ENCODE data around the gene CXCL3.

The CXCL3 gene

DNA sequence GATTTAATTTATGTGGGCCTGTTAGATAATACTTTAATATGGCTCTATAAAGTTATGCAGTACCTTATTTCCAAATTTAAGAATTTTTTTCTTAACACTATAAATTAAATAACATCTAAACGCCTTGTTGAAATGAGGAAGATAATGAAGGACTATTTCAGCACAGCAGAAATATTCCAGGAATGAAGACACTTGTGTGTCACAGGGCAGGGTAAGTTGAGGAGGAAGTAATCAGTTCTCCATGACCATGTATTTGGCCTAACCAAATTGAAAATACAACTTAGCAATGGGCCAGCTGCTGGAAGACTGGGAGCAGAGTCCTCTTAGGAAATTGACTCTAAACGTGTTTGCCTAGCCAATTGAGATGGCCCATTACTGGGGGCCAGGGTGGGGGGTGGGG, 16.9 kb downstream of the CXCL3 start:
- Histone ChIP-seq H3K4me1 (no peaks in the 10 kb centered on the region), H3K27me3 (no peaks in the 10 kb centered on the region), H3K36me3 (no peaks in the 10 kb centered on the region), H3K4me3 (no peak overlapping the region), H3K27ac (no peak overlapping the region), H3K9me3 (no peaks in the 10 kb centered on the region)
- intact Hi-C loops (cut with DNase I; ENCODE audit: low total_unique reads) = no loop called here
- TF ChIP-seq, protein P1, sequence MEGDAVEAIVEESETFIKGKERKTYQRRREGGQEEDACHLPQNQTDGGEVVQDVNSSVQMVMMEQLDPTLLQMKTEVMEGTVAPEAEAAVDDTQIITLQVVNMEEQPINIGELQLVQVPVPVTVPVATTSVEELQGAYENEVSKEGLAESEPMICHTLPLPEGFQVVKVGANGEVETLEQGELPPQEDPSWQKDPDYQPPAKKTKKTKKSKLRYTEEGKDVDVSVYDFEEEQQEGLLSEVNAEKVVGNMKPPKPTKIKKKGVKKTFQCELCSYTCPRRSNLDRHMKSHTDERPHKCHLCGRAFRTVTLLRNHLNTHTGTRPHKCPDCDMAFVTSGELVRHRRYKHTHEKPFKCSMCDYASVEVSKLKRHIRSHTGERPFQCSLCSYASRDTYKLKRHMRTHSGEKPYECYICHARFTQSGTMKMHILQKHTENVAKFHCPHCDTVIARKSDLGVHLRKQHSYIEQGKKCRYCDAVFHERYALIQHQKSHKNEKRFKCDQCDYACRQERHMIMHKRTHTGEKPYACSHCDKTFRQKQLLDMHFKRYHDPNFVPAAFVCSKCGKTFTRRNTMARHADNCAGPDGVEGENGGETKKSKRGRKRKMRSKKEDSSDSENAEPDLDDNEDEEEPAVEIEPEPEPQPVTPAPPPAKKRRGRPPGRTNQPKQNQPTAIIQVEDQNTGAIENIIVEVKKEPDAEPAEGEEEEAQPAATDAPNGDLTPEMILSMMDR (IDR thresholded peaks at IDR 0.05) = no peak
- DNase-seq = no peak

DNA sequence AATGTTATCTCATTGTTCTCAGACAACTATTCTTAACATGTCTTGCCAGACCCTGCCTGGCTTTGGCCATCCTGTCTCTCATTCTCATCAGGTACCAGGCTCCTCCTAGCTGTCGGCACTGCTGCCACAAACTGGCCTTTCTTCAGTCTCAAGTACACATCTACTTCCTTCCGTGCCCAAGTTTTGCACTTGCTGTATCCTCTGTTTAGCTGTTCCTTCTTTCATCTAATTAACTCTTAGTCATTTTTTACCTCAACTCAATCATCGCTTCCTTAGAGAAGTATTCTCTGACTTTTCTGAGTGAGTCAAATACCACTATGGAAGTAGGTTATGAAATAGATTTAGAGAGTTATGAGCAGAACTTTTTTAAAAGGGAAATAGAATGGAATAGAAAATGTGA, 19.7 kb downstream of the CXCL3 start:
- H3K36me3 ChIP-seq = no peaks in the 10 kb centered on the region
- no peaks in the 10 kb centered on the region for H3K9me3 ChIP-seq
- H3K4me3 ChIP-seq = no peak overlapping the region
- no peaks in the 10 kb centered on the region for H3K4me1 ChIP-seq
- no peak for DNase-seq
- TF ChIP-seq, protein P1 (IDR thresholded peaks at IDR 0.05) = no peak
- no peaks in the 10 kb centered on the region for H3K27me3 ChIP-seq
- no peak overlapping the region for H3K27ac ChIP-seq
- intact Hi-C loops (cut with DNase I; ENCODE audit: low total_unique reads) = no loop called here

DNA sequence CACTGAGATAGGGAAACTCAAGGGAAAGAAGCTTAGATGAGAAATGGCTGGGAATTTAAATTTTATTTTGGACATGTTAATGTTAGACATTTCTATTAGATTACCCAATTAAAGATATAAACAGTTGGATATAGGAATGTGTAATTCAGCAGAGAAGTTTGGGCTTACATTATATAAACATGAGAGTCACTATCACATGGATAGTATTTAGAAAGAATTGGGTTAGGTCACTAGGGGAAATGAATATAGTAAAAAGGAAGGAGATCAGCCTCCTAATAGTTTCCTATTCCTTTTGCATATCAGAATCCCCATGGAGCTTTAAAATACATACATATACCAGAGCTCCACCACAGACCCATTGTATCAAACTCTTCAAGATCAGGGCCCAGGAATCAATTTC, 20.4 kb downstream of the CXCL3 start:
- intact Hi-C loops (cut with DNase I; ENCODE audit: low total_unique reads) = no loop called here
- Histone ChIP-seq H3K4me1 (no peaks in the 10 kb centered on the region), H3K27ac (no peak overlapping the region)

DNA sequence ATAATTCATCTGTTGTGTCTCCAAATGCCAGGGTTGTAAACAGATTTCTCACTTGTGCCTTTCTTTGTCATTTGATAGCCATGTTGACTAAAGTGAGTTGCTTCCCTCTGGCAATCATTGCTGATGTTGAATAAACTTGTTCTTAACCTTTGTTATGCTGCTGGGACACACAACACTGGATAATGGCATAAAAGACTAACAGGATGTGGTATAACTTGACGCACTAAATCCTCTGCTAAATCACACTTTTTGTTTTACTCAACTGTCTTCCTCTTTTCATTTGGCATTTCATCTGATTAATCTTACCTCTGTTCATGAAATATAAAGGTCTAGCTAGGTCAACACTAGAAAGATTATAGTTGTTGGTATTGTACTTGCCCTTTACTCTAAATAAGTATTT, 22.4 kb downstream of the CXCL3 start:
- Histone ChIP-seq H3K36me3 (no peaks in the 10 kb centered on the region), H3K9me3 (no peaks in the 10 kb centered on the region), H3K4me1 (no peaks in the 10 kb centered on the region), H3K27me3 (no peaks in the 10 kb centered on the region), H3K4me3 (no peak overlapping the region), H3K27ac (no peak overlapping the region)
- intact Hi-C loops (cut with DNase I; ENCODE audit: low total_unique reads) = no loop called here
- DNase-seq = no peak
- TF ChIP-seq, protein P1 (IDR thresholded peaks at IDR 0.05) = no peak

More for the DNA sequence above, 20.4 kb downstream of the CXCL3 start:
- Histone ChIP-seq H3K9me3 (no peaks in the 10 kb centered on the region), H3K4me3 (no peak overlapping the region), H3K27me3 (no peaks in the 10 kb centered on the region), H3K36me3 (no peaks in the 10 kb centered on the region)
- DNase-seq = no peak
- TF ChIP-seq, protein P1 (IDR thresholded peaks at IDR 0.05) = no peak

DNA sequence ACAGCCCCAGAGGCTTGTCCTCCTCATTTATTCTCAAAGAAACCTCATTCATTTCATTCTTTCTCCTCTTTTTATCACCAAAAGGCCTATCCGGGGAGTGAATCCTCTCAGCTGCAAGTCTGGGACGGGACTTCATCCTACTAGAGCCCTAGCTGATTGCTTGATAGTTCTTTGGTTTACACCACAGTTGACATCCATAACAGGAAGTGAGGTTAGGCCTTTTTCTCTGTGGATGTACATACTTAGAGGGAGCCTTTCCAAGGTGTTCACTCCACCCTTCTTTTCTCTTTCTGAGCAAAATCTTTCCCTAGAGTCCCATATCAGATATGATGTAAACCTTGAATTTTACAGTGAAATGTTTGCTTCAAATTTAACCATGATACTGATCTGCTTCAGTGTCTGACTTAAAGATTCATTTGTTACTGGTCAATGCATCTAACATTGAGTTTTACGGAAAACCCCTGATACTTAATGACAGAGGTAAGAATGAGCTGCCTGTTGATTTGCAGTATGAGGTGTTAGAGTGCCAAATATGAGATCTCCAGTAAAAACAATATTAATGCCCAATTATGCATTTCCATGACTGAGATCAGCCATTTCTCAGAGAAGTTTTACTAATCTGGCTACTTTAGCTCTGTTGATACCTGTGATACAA, 23.2 kb downstream of the CXCL3 start:
- no peak overlapping the region for H3K27ac ChIP-seq
- no peaks in the 10 kb centered on the region for H3K4me1 ChIP-seq
- intact Hi-C loops (cut with DNase I; ENCODE audit: low total_unique reads) = no loop called here
- H3K4me3 ChIP-seq = no peak overlapping the region
- H3K9me3 ChIP-seq = no peaks in the 10 kb centered on the region
- H3K36me3 ChIP-seq = no peaks in the 10 kb centered on the region
- DNase-seq = no peak
- no peaks in the 10 kb centered on the region for H3K27me3 ChIP-seq
- TF ChIP-seq, protein P1 (IDR thresholded peaks at IDR 0.05) = no peak

DNA sequence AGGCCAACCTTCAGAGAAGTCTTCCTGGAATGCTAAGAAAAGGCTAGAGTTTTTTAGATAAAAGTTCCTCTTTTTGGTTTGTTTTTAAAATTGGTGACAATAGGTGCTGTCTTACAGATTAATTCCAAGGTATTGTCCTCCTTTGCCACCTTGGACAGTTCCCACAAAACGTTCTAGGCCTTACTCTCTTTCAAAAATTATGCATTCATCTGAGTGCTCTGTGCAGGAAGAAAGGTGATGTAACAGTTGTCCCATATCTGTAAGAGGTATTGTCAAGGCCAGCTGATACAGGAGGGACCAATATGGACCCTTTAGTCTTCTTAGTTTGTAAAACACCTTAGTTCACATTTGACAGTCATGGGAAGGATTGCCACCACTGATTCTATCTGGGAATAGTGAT, 24.2 kb downstream of the CXCL3 start:
- intact Hi-C loops (cut with DNase I; ENCODE audit: low total_unique reads) = no loop called here
- H3K27me3 ChIP-seq = no peaks in the 10 kb centered on the region
- H3K4me3 ChIP-seq = no peak overlapping the region
- H3K9me3 ChIP-seq = no peaks in the 10 kb centered on the region
- TF ChIP-seq, protein P1 (IDR thresholded peaks at IDR 0.05) = no peak
- no peak overlapping the region for H3K27ac ChIP-seq
- no peaks in the 10 kb centered on the region for H3K4me1 ChIP-seq
- no peak for DNase-seq
- H3K36me3 ChIP-seq = no peaks in the 10 kb centered on the region
